ENCODE measurements around the gene KLKB1.

- no peak for TF ChIP-seq POLR2AphosphoS5 (IDR thresholded peaks at IDR 0.05; ENCODE audit: low read depth, low read length)
- TF ChIP-seq, protein P1, sequence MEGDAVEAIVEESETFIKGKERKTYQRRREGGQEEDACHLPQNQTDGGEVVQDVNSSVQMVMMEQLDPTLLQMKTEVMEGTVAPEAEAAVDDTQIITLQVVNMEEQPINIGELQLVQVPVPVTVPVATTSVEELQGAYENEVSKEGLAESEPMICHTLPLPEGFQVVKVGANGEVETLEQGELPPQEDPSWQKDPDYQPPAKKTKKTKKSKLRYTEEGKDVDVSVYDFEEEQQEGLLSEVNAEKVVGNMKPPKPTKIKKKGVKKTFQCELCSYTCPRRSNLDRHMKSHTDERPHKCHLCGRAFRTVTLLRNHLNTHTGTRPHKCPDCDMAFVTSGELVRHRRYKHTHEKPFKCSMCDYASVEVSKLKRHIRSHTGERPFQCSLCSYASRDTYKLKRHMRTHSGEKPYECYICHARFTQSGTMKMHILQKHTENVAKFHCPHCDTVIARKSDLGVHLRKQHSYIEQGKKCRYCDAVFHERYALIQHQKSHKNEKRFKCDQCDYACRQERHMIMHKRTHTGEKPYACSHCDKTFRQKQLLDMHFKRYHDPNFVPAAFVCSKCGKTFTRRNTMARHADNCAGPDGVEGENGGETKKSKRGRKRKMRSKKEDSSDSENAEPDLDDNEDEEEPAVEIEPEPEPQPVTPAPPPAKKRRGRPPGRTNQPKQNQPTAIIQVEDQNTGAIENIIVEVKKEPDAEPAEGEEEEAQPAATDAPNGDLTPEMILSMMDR (IDR thresholded peaks at IDR 0.05): no peak
These were observed 10.8 kb upstream of the KLKB1 start for GRCh38 chr4:186216465-186217024.

Data from Panc1 (cell line).